ENCODE results near the gene DDX50. TPM values are rescaled to one million over a fixed set of nuclear protein-coding genes. Genes with fewer than 3 reads are reported as not detected.
A peak's percentile ranks its signal among the peaks of the same experiment; 100 is the strongest.

The DDX50 gene
- total RNA-seq, 1 donor = 61.7 TPM

- peak; percentile 29 for DNase-seq (ENCODE audit: low read depth)
- no peak for TF ChIP-seq CTCF (IDR thresholded peaks at IDR 0.05; ENCODE audit: insufficient read depth, low read depth, low read length)
- no peak overlapping the region for H3K4me3 ChIP-seq (ENCODE audit: low read depth, low read length)
Observed at GRCh38 chr10:68877482-68878110, 23.5 kb upstream of the DDX50 start.

GRCh38 chr10:68878496-68878895 is 22.6 kb upstream of the DDX50 start:
- no peak for DNase-seq (ENCODE audit: low read depth)
- H3K4me3 ChIP-seq (ENCODE audit: low read depth, low read length) = no peak overlapping the region
- TF ChIP-seq CTCF (IDR thresholded peaks at IDR 0.05; ENCODE audit: insufficient read depth, low read depth, low read length) = no peak

GRCh38 chr10:68879628-68880027 is 21.5 kb upstream of the DDX50 start:
- TF ChIP-seq CTCF (IDR thresholded peaks at IDR 0.05; ENCODE audit: insufficient read depth, low read depth, low read length) = no peak
- DNase-seq (ENCODE audit: low read depth) = no peak
- H3K4me3 ChIP-seq (ENCODE audit: low read depth, low read length) = no peak overlapping the region

- H3K4me3 ChIP-seq (ENCODE audit: low read depth, low read length) = no peak overlapping the region
- no peak for TF ChIP-seq CTCF (IDR thresholded peaks at IDR 0.05; ENCODE audit: insufficient read depth, low read depth, low read length)
- no peak for DNase-seq (ENCODE audit: low read depth)
Observed at GRCh38 chr10:68880181-68880580, 20.9 kb upstream of the DDX50 start.

GRCh38 chr10:68895041-68895440 is 6.1 kb upstream of the DDX50 start:
- H3K4me3 ChIP-seq (ENCODE audit: low read depth, low read length) = no peak overlapping the region
- no peak for DNase-seq (ENCODE audit: low read depth)
- TF ChIP-seq CTCF (IDR thresholded peaks at IDR 0.05; ENCODE audit: insufficient read depth, low read depth, low read length) = no peak

GRCh38 chr10:68897336-68897741 is 3.8 kb upstream of the DDX50 start:
- DNase-seq (ENCODE audit: low read depth) = peak; percentile 82
- TF ChIP-seq CTCF (IDR thresholded peaks at IDR 0.05; ENCODE audit: insufficient read depth, low read depth, low read length) = peak; percentile 42
- H3K4me3 ChIP-seq (ENCODE audit: low read depth, low read length) = no peak overlapping the region

- no peak overlapping the region for H3K4me3 ChIP-seq (ENCODE audit: low read depth, low read length)
- no peak for DNase-seq (ENCODE audit: low read depth)
- no peak for TF ChIP-seq CTCF (IDR thresholded peaks at IDR 0.05; ENCODE audit: insufficient read depth, low read depth, low read length)
Observed at GRCh38 chr10:68899186-68899745, 1.8 kb upstream of the DDX50 start.

Measured in fibroblast of villous mesenchyme (primary cell).